B cell (primary cell): ENCODE data around the gene C8A. TPM values are rescaled to one million over a fixed set of nuclear protein-coding genes. Genes with fewer than 3 reads are reported as not detected.

Experiments used
- ATAC-seq: fragments of 200-7000 bp; cut with Tn5 transposase; one replicate; pipeline ENCODE4 v1.10.0; 2021; ENCODE audit warnings: low read depth, mild to moderate bottlenecking, moderate number of reproducible peaks, moderate library complexity
- CTCF ChIA-PET: fragments of 350-600 bp; sonication (Branson Sonifier 250); formaldehyde crosslinking; loops from one replicate; lab custom pipeline; 2021; ENCODE audit warnings: antibody characterized with exemption, inconsistent platforms; lab: Charles Lee
- POLR2A ChIA-PET: fragments of 350-600 bp; sonication (Branson Sonifier 250); formaldehyde crosslinking; loops from one replicate; lab custom pipeline; 2021; ENCODE audit warnings: antibody characterized with exemption; lab: Charles Lee
- DNase-seq: peaks from one replicate; pipeline ENCODE4 v3.0.0; 2013
- H2AFZ ChIP-seq: 2 replicates; pipeline ENCODE4 v1.6.1; 2012; ENCODE audit warnings: mild to moderate bottlenecking, low read depth, low read length; ENCODE audit not compliant: insufficient read depth, poor library complexity, severe bottlenecking
- H3K27ac ChIP-seq, 2 donors: 1 replicate in 1 of 2; 2 replicates in 1 of 2; pipeline ENCODE4 v1.5.1; 2012 to 2013; ENCODE audit warnings: low read length in 2 of 2, mild to moderate bottlenecking in 2 of 2, moderate library complexity in 1 of 2
- H3K27me3 ChIP-seq, 4 experiments: fragments of 200-600 bp in 1 of 4; sonication (generic) in 1 of 4; replicated peaks in 1 of 4; 1 replicate in 2 of 4; 2 replicates in 2 of 4; pipeline versions ENCODE4 v1.6.1 to v1.7.0; 2013 to 2016; ENCODE audit warnings: low read length in 3 of 4, mild to moderate bottlenecking in 2 of 4, mixed read lengths in 1 of 4, moderate library complexity in 1 of 4; ENCODE audit not compliant: insufficient read depth in 4 of 4, control insufficient read depth in 3 of 4; ENCODE audit errors: control extremely low read depth in 1 of 4
- H3K36me3 ChIP-seq, 2 experiments: replicated peaks in 1 of 2; 1 replicate in 1 of 2; 2 replicates in 1 of 2; pipeline versions ENCODE4 v1.6.1 to v1.7.1; 2013; ENCODE audit warnings: low read length in 1 of 2; ENCODE audit not compliant: insufficient read depth in 2 of 2, control insufficient read depth in 1 of 2; ENCODE audit errors: control extremely low read depth in 1 of 2, extremely low read depth in 1 of 2
- H3K4me1 ChIP-seq, 2 donors: fragments of 200-600 bp in 1 of 2; sonication (generic) in 1 of 2; 1 replicate in 1 of 2; 2 replicates in 1 of 2; pipeline versions ENCODE4 v1.5.1 to v1.6.1; 2013 to 2017; ENCODE audit warnings: low read length in 2 of 2; ENCODE audit not compliant: control insufficient read depth in 2 of 2, insufficient read depth in 2 of 2
- H3K4me2 ChIP-seq: replicated peaks from 2 replicates; pipeline ENCODE3; 2012; ENCODE audit warnings: mild to moderate bottlenecking, low read depth, low read length; ENCODE audit not compliant: poor library complexity, severe bottlenecking
- H3K4me3 ChIP-seq, 5 experiments: fragments of 200-600 bp in 1 of 5; sonication (generic) in 1 of 5; 1 replicate in 3 of 5; 2 replicates in 2 of 5; pipeline versions ENCODE4 v1.5.1 to v1.7.0; 2011 to 2016; ENCODE audit warnings: low read length in 4 of 5, mild to moderate bottlenecking in 4 of 5, low read depth in 2 of 5, control low read depth in 1 of 5, moderate library complexity in 1 of 5; ENCODE audit not compliant: insufficient read depth in 1 of 5; ENCODE audit errors: control extremely low read depth in 1 of 5, extremely low read depth in 1 of 5
- H3K79me2 ChIP-seq: fragments of 200-600 bp; sonication (generic); one replicate; pipeline ENCODE4 v1.6.0; 2016; ENCODE audit warnings: low read length; ENCODE audit not compliant: control insufficient read depth, insufficient read depth
- H3K9ac ChIP-seq: fragments of 200-600 bp; sonication (generic); 2 replicates; pipeline ENCODE4 v1.6.1; 2017; ENCODE audit warnings: mild to moderate bottlenecking, low read length, moderate library complexity
- H3K9me3 ChIP-seq, 3 donors: one replicate each; pipeline versions ENCODE4 v1.6.1 to v1.7.1; 2013; ENCODE audit warnings: low read length in 2 of 3; ENCODE audit not compliant: control insufficient read depth in 2 of 3, insufficient read depth in 1 of 3; ENCODE audit errors: control extremely low read depth in 1 of 3
- H4K20me1 ChIP-seq: 2 replicates; pipeline ENCODE4 v1.6.0; 2012; ENCODE audit warnings: mild to moderate bottlenecking, low read length; ENCODE audit not compliant: insufficient read depth, control insufficient read depth, poor library complexity, severe bottlenecking
- H3K27ac Mint-ChIP-seq: one replicate; pipeline ENCODE4 v1.8.0; 2021; ENCODE audit warnings: mixed read lengths
- H3K27me3 Mint-ChIP-seq: one replicate; pipeline ENCODE4 v1.8.0; 2021; ENCODE audit warnings: mixed read lengths
- H3K4me1 Mint-ChIP-seq: one replicate; pipeline ENCODE4 v1.8.0; 2021; ENCODE audit warnings: mixed read lengths
- H3K4me3 Mint-ChIP-seq: one replicate; pipeline ENCODE4 v1.8.0; 2021; ENCODE audit warnings: mixed read lengths
- H3K9me3 Mint-ChIP-seq: one replicate; pipeline ENCODE4 v1.8.0; 2022; ENCODE audit warnings: mixed read lengths; ENCODE audit not compliant: insufficient read depth
- EZH2 ChIP-seq: IDR thresholded peaks from 2 replicates; pipeline ENCODE4 v1.6.1; 2012; ENCODE audit warnings: borderline replicate concordance, low read depth, mild to moderate bottlenecking, moderate library complexity, low read length; ENCODE audit not compliant: insufficient read depth, poor library complexity, severe bottlenecking
- WGBS: methylation state at CpG from one replicate; pipeline ENCODE4 v1.1.5; 2013; ENCODE audit warnings: missing lambda C conversion rate; ENCODE audit not compliant: insufficient coverage; 5-methylcytosine and 5-hydroxymethylcytosine counted together
- intact Hi-C: fragments of 100-400 bp; cut with micrococcal nuclease; formaldehyde crosslinking; loops from one replicate; pipeline ENCODE4 v1.10.0; 2022
- polyA plus RNA-seq: library from polyadenylated mRNA; depleted of rRNA; stranded (reverse); fragments of >200 nt; gene quantifications from 2 replicates; pipeline ENCODE4 v1.2.3, GENCODE V29; 2012
- total RNA-seq, 2 donors: library from RNA; stranded (reverse); fragments of 120-200 nt in 1 of 2; gene quantifications; 1 replicate in 1 of 2; 2 replicates in 1 of 2; pipeline versions ENCODE4 v1.2.3 to v1.2.4, GENCODE V29; 2013 to 2022
- TF ChIP-seq, protein P1 (sequence below): fragments of 200-600 bp; IDR thresholded peaks from one replicate; pipeline ENCODE4 v1.8.0; 2022; ENCODE audit warnings: antibody characterized with exemption, mild to moderate bottlenecking

C8A gene
- total and polyA plus RNA-seq, 2 donors (not counting 1 experiment from before 2014, with no cell fraction given): not detected

DNA sequence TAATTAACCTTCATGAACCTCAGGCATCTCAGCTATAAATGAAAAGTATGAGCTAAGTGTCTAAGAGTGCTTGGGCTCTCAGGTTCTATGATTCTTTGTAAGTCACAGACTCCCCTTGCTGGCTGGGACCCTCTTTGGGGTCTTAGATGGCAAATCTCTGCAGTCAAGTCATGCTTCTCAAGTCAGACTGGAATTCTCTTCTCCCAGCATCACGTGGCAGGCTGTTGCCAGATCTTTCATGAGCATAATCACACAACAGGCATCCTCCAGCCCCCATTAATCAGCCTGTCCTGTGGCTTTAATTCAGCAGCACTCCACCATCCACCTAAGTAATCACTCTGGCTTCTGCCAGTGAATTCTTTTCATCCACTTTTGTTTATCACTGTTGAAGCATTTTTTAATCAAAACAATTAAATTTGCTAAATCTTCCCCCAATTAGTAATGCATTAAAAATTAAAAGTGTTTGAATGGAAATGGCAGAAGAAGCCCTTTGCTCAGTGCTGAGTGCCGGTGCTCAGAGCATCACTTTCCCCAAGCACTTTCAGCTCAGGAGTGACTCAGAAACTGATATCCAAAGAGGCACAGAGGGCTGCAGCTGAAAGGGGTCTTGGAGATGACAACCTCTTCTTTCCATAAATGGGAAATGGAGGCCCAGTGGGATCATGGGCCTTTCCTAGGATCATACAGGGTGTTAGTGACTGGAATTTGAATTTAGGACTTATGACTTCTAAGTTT, 50.2 kb downstream of the C8A start:
- Histone ChIP-seq H3K4me2 (no peak overlapping the region), H3K4me3 (no peak overlapping the region), H3K36me3 (no peaks in the 10 kb centered on the region), H3K9me3 (no peaks in the 10 kb centered on the region), H2AFZ (no peak overlapping the region), H4K20me1 (no peaks in the 10 kb centered on the region), H3K79me2 (no peaks in the 10 kb centered on the region), H3K9ac (no peak overlapping the region), H3K27ac (no peak overlapping the region), H3K27me3 (no peaks in the 10 kb centered on the region), H3K4me1 (no peaks in the 10 kb centered on the region)
- TF ChIP-seq EZH2: no peak
- TF ChIP-seq, protein P1, sequence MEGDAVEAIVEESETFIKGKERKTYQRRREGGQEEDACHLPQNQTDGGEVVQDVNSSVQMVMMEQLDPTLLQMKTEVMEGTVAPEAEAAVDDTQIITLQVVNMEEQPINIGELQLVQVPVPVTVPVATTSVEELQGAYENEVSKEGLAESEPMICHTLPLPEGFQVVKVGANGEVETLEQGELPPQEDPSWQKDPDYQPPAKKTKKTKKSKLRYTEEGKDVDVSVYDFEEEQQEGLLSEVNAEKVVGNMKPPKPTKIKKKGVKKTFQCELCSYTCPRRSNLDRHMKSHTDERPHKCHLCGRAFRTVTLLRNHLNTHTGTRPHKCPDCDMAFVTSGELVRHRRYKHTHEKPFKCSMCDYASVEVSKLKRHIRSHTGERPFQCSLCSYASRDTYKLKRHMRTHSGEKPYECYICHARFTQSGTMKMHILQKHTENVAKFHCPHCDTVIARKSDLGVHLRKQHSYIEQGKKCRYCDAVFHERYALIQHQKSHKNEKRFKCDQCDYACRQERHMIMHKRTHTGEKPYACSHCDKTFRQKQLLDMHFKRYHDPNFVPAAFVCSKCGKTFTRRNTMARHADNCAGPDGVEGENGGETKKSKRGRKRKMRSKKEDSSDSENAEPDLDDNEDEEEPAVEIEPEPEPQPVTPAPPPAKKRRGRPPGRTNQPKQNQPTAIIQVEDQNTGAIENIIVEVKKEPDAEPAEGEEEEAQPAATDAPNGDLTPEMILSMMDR: no peak
- WGBS: 54% methylated on average over 2 of the region's 2 CpGs
- no peak overlapping the region for H3K27ac Mint-ChIP-seq
- intact Hi-C loops: no loop called here
- no peaks in the 10 kb centered on the region for H3K4me1 Mint-ChIP-seq
- H3K9me3 Mint-ChIP-seq: no peaks in the 10 kb centered on the region
- H3K27me3 Mint-ChIP-seq: no peaks in the 10 kb centered on the region
- DNase-seq (no peak), ATAC-seq (no peak)
- POLR2A ChIA-PET: no interaction called here
- no peak overlapping the region for H3K4me3 Mint-ChIP-seq
- CTCF ChIA-PET: no interaction called here

DNA sequence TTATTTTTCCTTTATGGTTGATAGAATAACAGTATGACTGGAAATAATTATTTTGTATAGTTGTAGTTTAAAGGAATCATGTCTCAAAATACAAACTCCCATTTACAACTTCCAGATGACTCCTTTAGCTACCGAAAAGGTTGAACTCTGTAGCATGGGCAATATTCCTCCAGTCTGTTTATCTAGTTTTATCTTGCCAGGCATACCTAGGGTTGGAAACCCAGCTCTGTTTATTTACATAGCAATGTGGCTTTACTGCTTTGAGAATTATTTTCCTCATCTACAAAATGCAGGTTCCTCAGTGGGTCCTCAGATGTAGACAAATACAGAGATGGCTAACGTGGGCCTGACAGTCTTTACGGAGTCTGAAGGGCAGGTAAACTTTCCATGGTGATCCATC, 51.1 kb downstream of the C8A start:
- Histone ChIP-seq H3K27me3 (no peaks in the 10 kb centered on the region), H3K4me1 (no peaks in the 10 kb centered on the region), H3K4me2 (no peak overlapping the region), H3K27ac (no peak overlapping the region), H3K9me3 (no peaks in the 10 kb centered on the region), H3K79me2 (no peaks in the 10 kb centered on the region), H2AFZ (no peak overlapping the region), H3K9ac (no peak overlapping the region), H4K20me1 (no peaks in the 10 kb centered on the region), H3K4me3 (no peak overlapping the region), H3K36me3 (no peaks in the 10 kb centered on the region)
- no peak for ATAC-seq
- Mint-ChIP-seq H3K4me3 (no peak overlapping the region), H3K4me1 (no peaks in the 10 kb centered on the region), H3K9me3 (no peaks in the 10 kb centered on the region), H3K27ac (no peak overlapping the region), H3K27me3 (no peaks in the 10 kb centered on the region)
- WGBS: 100% methylated on average over 2 of the region's 3 CpGs
- intact Hi-C loops: no loop called here
- no peak for DNase-seq
- TF ChIP-seq, protein P1: no peak
- no peak for TF ChIP-seq EZH2
- POLR2A ChIA-PET: no interaction called here
- CTCF ChIA-PET: interaction anchor here (1.6 kb wide), 1 partner anchor 14 kb away, joined by 3 read pairs; no protein-coding TSS in a partner anchor
